HCT116 (cell line): Measurements from ENCODE around the gene PTPN1. TPM values are rescaled to one million over a fixed set of nuclear protein-coding genes. Genes with fewer than 3 reads are reported as not detected.

Experiments used
- ATAC-seq: fragments of 200-7000 bp; cut with Tn5 transposase; 2 replicates; pipeline ENCODE4 v1.9.1; 2020; ENCODE audit warnings: mild to moderate bottlenecking, moderate library complexity
- BruUV-seq: library from RNA; stranded (reverse); fragments of 400-500 nt; replicated peaks from 2 replicates; lab custom pipeline; 2021; lab: Mats Ljungman, UMichigan
- CTCF ChIA-PET: fragments of 300-600 bp; sonication (Branson Sonifier 250); formaldehyde crosslinking; loops from one replicate; lab custom pipeline; 2021; ENCODE audit warnings: antibody characterized with exemption; lab: Charles Lee
- POLR2A ChIA-PET: fragments of 300-600, 350-600 bp; sonication (Branson Sonifier 250); formaldehyde crosslinking; loops from one replicate; lab custom pipeline; 2021; ENCODE audit warnings: antibody characterized with exemption; lab: Charles Lee
- RAD21 ChIA-PET, 2 experiments: fragments of 300-600 bp; sonication (Branson Sonifier 250); formaldehyde crosslinking; loops; one replicate each; lab custom pipeline; 2023; ENCODE audit warnings: low total read pairs in 2 of 2; ENCODE audit not compliant: uncharacterized antibody in 2 of 2, unreplicated experiment in 2 of 2, low non-redundant PET in 1 of 2; lab: Charles Lee
- DNase-seq: peaks from one replicate; pipeline ENCODE4 v3.0.0-alpha.2; 2010; ENCODE audit warnings: low read depth, low spot score
- H2AFZ ChIP-seq: fragments of 200-600 bp; shearing (Covaris generic), sonication (generic); 2 replicates; pipeline ENCODE4 v1.6.1; 2017; ENCODE audit warnings: low read depth, mixed run types, mixed read lengths, antibody characterized with exemption, low read length; ENCODE audit not compliant: poor library complexity, severe bottlenecking
- H3K27ac ChIP-seq: 2 replicates; pipeline ENCODE4 v1.5.1; 2012; ENCODE audit warnings: low read depth, low read length
- H3K27me3 ChIP-seq: fragments of 200-600 bp; sonication (generic); 2 replicates; pipeline ENCODE4 v1.6.1; 2016; ENCODE audit warnings: mixed run types, low read length, mixed read lengths; ENCODE audit not compliant: insufficient read depth
- H3K36me3 ChIP-seq, 2 experiments: fragments of 200-500 bp in 1 of 2; fragments of 200-600 bp in 1 of 2; sonication (Bioruptor generic) in 1 of 2; sonication (generic) in 1 of 2; 2 replicates each; pipeline versions ENCODE4 v1.5.1 to v1.6.1; 2014 to 2016; ENCODE audit warnings: low read length in 2 of 2, inconsistent platforms in 1 of 2, mixed read lengths in 1 of 2, mixed run types in 1 of 2; ENCODE audit not compliant: insufficient read depth in 2 of 2, control insufficient read depth in 1 of 2
- H3K4me1 ChIP-seq, 2 experiments: fragments of 200-600 bp in 1 of 2; sonication (generic) in 1 of 2; 2 replicates each; pipeline versions ENCODE4 v1.5.1 to v1.6.1; 2012 to 2017; ENCODE audit warnings: low read length in 2 of 2, inconsistent platforms in 1 of 2, mild to moderate bottlenecking in 1 of 2, mixed read lengths in 1 of 2, mixed run types in 1 of 2, moderate library complexity in 1 of 2; ENCODE audit not compliant: insufficient read depth in 2 of 2, control insufficient read depth in 1 of 2
- H3K4me2 ChIP-seq: fragments of 200-600 bp; sonication (generic); 2 replicates; pipeline ENCODE4 v1.6.1; 2017; ENCODE audit warnings: mixed run types, low read length, mixed read lengths
- H3K4me3 ChIP-seq, 2 experiments: fragments of 200-600 bp in 1 of 2; sonication (generic) in 1 of 2; replicated peaks in 1 of 2; 2 replicates each; pipeline ENCODE4 v1.5.1; 2011 to 2016; ENCODE audit warnings: low read length in 2 of 2, control low read depth in 1 of 2, low read depth in 1 of 2, mild to moderate bottlenecking in 1 of 2, mixed read lengths in 1 of 2, mixed run types in 1 of 2
- H3K79me2 ChIP-seq: fragments of 200-600 bp; sonication (generic); 2 replicates; pipeline ENCODE4 v1.6.1; 2017; ENCODE audit warnings: mild to moderate bottlenecking, mixed run types, low read length, moderate library complexity, mixed read lengths; ENCODE audit not compliant: insufficient read depth
- H3K9ac ChIP-seq: fragments of 200-600 bp; sonication (generic); 2 replicates; pipeline ENCODE4 v1.6.1; 2016; ENCODE audit warnings: low read length, mixed read lengths
- H3K9me2 ChIP-seq: fragments of 200-600 bp; sonication (generic), shearing (Covaris generic); 2 replicates; pipeline ENCODE4 v1.6.1; 2017; ENCODE audit warnings: mixed run types, mild to moderate bottlenecking, moderate library complexity; ENCODE audit not compliant: insufficient read depth
- H3K9me3 ChIP-seq, 2 experiments: fragments of 200-500 bp in 1 of 2; fragments of 200-600 bp in 1 of 2; sonication (Bioruptor generic) in 1 of 2; sonication (generic) in 1 of 2; 2 replicates each; pipeline ENCODE4 v1.6.1; 2014 to 2017; ENCODE audit warnings: low read length in 2 of 2, mixed read lengths in 2 of 2, inconsistent platforms in 1 of 2, low read depth in 1 of 2, mild to moderate bottlenecking in 1 of 2, mixed run types in 1 of 2, moderate library complexity in 1 of 2; ENCODE audit not compliant: control insufficient read depth in 1 of 2, insufficient read depth in 1 of 2
- H4K20me1 ChIP-seq: fragments of 200-600 bp; sonication (generic), shearing (Covaris generic); 2 replicates; pipeline ENCODE4 v1.6.1; 2017; ENCODE audit warnings: mixed run types, mild to moderate bottlenecking, moderate library complexity; ENCODE audit not compliant: insufficient read depth
- ATF3 ChIP-seq: IDR thresholded peaks from 2 replicates; pipeline ENCODE4 v1.6.1; 2012
- CBX3 ChIP-seq: IDR thresholded peaks from 2 replicates; pipeline ENCODE4 v1.6.1; 2012; ENCODE audit warnings: low read depth
- CEBPB ChIP-seq: IDR thresholded peaks from 2 replicates; pipeline ENCODE4 v1.6.1; 2012; ENCODE audit warnings: low read depth
- CTCF ChIP-seq, 3 experiments: fragments of 200-600 bp in 1 of 3; sonication (generic) in 1 of 3; IDR thresholded peaks in 2 of 3; conservative IDR thresholded peaks in 1 of 3; 2 replicates each; pipeline ENCODE4 v1.5.1; 2012 to 2017; ENCODE audit warnings: low read depth in 2 of 3, low read length in 2 of 3, antibody characterized with exemption in 1 of 3, borderline replicate concordance in 1 of 3, control low read depth in 1 of 3, mild to moderate bottlenecking in 1 of 3, mixed read lengths in 1 of 3, mixed run types in 1 of 3, moderate library complexity in 1 of 3; ENCODE audit not compliant: insufficient read depth in 1 of 3
- EGR1 ChIP-seq: IDR thresholded peaks from 2 replicates; pipeline ENCODE4 v1.6.1; 2012; ENCODE audit warnings: low read depth
- EZH2phosphoT487 ChIP-seq: fragments of 200-600 bp; IDR thresholded peaks from 2 replicates; pipeline ENCODE4 v1.6.1; 2018; ENCODE audit warnings: antibody characterized with exemption, borderline replicate concordance
- FOSL1 ChIP-seq: IDR thresholded peaks from 2 replicates; pipeline ENCODE4 v1.6.1; 2012; ENCODE audit warnings: low read depth
- JUND ChIP-seq: IDR thresholded peaks from 2 replicates; pipeline ENCODE4 v1.6.1; 2012
- MAX ChIP-seq: IDR thresholded peaks from 2 replicates; pipeline ENCODE4 v1.6.1; 2012
- POLR2A ChIP-seq: IDR thresholded peaks from 2 replicates; pipeline ENCODE4 v1.7.0; 2011; ENCODE audit warnings: borderline replicate concordance; ENCODE audit not compliant: insufficient read depth, insufficient read length; ENCODE audit errors: extremely low read depth
- POLR2AphosphoS5 ChIP-seq: IDR thresholded peaks from 2 replicates; pipeline ENCODE4 v1.6.1; 2011; ENCODE audit warnings: mild to moderate bottlenecking, low read depth, low read length, moderate library complexity
- RAD21 ChIP-seq: IDR thresholded peaks from 2 replicates; pipeline ENCODE4 v1.6.1; 2012; ENCODE audit warnings: low read depth, mild to moderate bottlenecking
- SIN3A ChIP-seq: IDR thresholded peaks from 2 replicates; pipeline ENCODE4 v1.6.1; 2012; ENCODE audit warnings: low read depth
- SP1 ChIP-seq: IDR thresholded peaks from 2 replicates; pipeline ENCODE4 v1.6.1; 2012; ENCODE audit warnings: low read depth
- SRF ChIP-seq: IDR thresholded peaks from 2 replicates; pipeline ENCODE4 v1.6.1; 2012; ENCODE audit warnings: low read depth
- TCF7L2 ChIP-seq: IDR thresholded peaks from 2 replicates; pipeline ENCODE4 v1.7.0; 2011; ENCODE audit warnings: borderline replicate concordance, inconsistent platforms; ENCODE audit not compliant: insufficient read depth, insufficient read length; ENCODE audit errors: extremely low read depth
- YY1 ChIP-seq: IDR thresholded peaks from 2 replicates; pipeline ENCODE4 v1.6.1; 2011; ENCODE audit warnings: low read length, low read depth, moderate library complexity, mild to moderate bottlenecking; ENCODE audit not compliant: insufficient replicate concordance; ENCODE audit errors: extremely low read depth
- ZFX ChIP-seq: fragments of 450-650 bp; IDR thresholded peaks from 2 replicates; pipeline ENCODE4 v1.6.1; 2017
- intact Hi-C: fragments of 100-400 bp; cut with micrococcal nuclease; formaldehyde crosslinking; loops from 2 replicates; pipeline ENCODE4 v1.10.0; 2022
- total RNA-seq: library from RNA; stranded (reverse); gene quantifications from one replicate; pipeline ENCODE4 v1.2.1, GENCODE V29; 2021; ENCODE audit not compliant: unreplicated experiment

PTPN1 gene
- total RNA-seq, 1 experiment from 2014 or later = 47.5 TPM

- Histone ChIP-seq H3K36me3 (no peaks in the 10 kb centered on the region), H3K9me2 (no peaks in the 10 kb centered on the region), H3K9ac (peak overlapping the region; percentile 33), H2AFZ (peak overlapping the region; percentile 97), H3K9me3 (no peaks in the 10 kb centered on the region), H3K79me2 (no peaks in the 10 kb centered on the region), H3K4me3 (no peak overlapping the region), H4K20me1 (no peaks in the 10 kb centered on the region), H3K27me3 (no peaks in the 10 kb centered on the region), H3K4me1 (peaks cover 4 to 25% of the 10 kb centered on the region in 2 experiments; a peak in 3 of 4 replicates), H3K4me2 (peak overlapping the region; percentile 56), H3K27ac (peak overlapping the region; percentile 10; the same call in 1 of the 2 replicates)
- peak; percentile 69 for DNase-seq
- ATAC-seq = peak; percentile 92
- TF ChIP-seq EZH2phosphoT487 (no peak), FOSL1 (no peak), ZFX (no peak), CTCF (IDR thresholded peaks at IDR 0.05 in 2 of 3, conservative IDR thresholded peaks at IDR 0.05 in 1 of 3; ENCODE audit: borderline replicate concordance in 1 of 3, insufficient read depth in 1 of 3, low read depth in 2 of 3, low read length in 2 of 3) (peak; percentile 92 to 93 (median 92)), CBX3 (no peak), YY1 (no peak), TCF7L2 (no peak), POLR2AphosphoS5 (no peak), SP1 (no peak), JUND (no peak), EGR1 (no peak), SIN3A (no peak), RAD21 (peak; percentile 99), CEBPB (no peak), ATF3 (no peak), SRF (no peak), POLR2A (no peak), MAX (no peak)
- ChIA-PET RAD21 (interaction anchor here in 1 of 2 experiments (0.6 kb wide), 1 partner anchor 1279 kb away, joined by 3 read pairs; no protein-coding TSS in a partner anchor), POLR2A (interaction anchor here (1.1 kb wide), 1 partner anchor 270 kb away, joined by 3 read pairs; the partner anchor contains the start of gene CEBPB), CTCF (interaction anchor here (0.9 kb wide), 1 partner anchor 274 kb away, joined by 6 read pairs; no protein-coding TSS in a partner anchor)
- intact Hi-C loops = loop anchor here (1.0 to 10.0 kb wide), 6 partner anchors 60 to 486 kb away; no protein-coding TSS in a partner anchor
- no TSS peak for BruUV-seq
These were observed 49.4 kb upstream of the PTPN1 start for GRCh38 chr20:50460608-50461267.
